ENCODE measurements around the gene C20orf173. TPM values are rescaled to one million over a fixed set of nuclear protein-coding genes. Genes with fewer than 3 reads are reported as not detected.

The C20orf173 gene
- polyA plus RNA-seq, 1 of the 3 experiments (the other 2 are of a cell fraction): not detected

DNA sequence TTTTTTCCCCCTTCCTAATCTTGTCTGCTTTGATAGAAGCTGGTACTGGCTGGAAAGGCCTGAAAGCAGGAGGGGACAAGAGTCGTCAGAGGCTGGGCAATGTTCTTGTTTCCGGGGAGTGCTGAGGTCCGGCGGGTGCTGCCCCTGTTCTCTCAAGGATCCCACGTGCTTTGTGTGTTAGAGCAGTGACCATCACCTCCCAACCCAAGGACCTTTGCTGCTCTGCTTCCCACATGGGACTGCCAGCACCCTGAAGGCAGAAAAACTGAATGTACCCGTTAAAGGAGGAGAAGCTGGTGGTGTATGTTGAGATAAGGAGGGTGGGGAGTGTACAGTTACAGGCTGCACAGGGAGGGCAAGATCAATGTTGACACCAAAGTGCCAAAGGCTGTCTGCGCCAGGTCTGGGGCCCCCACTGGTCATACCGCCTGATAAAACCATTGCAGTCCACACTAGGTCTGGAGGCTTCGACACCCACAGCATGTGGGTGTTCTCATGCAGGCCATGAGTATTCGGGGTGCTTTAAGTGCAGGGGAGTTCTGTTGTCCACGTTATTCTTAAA is 15.0 kb downstream of the C20orf173 start:
- Histone ChIP-seq H3K36me3 (replicated peaks in 1 of 2; ENCODE audit: control insufficient read depth in 1 of 2, insufficient read depth in 2 of 2, low read length in 1 of 2) (peaks cover 12 to 24% of the 10 kb centered on the region in 2 experiments), H3F3A (replicated peaks; ENCODE audit: insufficient read depth) (peaks cover 10% of the 10 kb centered on the region), H3K9ac (no peak overlapping the region), H3K4me2 (no peak overlapping the region), H4K20me1 (ENCODE audit: insufficient read depth) (no peaks in the 10 kb centered on the region), H3K4me3 (ENCODE audit: low read depth in 2 of 2, low read length in 1 of 2) (no peak overlapping the region), H3K9me3 (no peaks in the 10 kb centered on the region), H2AFZ (ENCODE audit: low read depth) (no peak overlapping the region), H3K9me2 (no peaks in the 10 kb centered on the region), H3K27me3 (ENCODE audit: insufficient read depth) (no peaks in the 10 kb centered on the region), H3K79me2 (ENCODE audit: insufficient read depth) (no peaks in the 10 kb centered on the region), H3K4me1 (ENCODE audit: control insufficient read depth in 1 of 2, insufficient read depth in 2 of 2, low read depth in 1 of 2, low read length in 1 of 2) (peaks cover 7 to 14% of the 10 kb centered on the region in 2 experiments; a peak in 3 of 4 replicates), H3K27ac (ENCODE audit: low read depth in 2 of 2, low read length in 1 of 2) (no peak overlapping the region)
- 82% methylated on average over 9 of the region's 11 CpGs for WGBS (ENCODE audit: low lambda C conversion rate)
- ChIA-PET POLR2A (no interaction called here), CTCF (interaction anchor here (1.1 to 1.7 kb wide), 3 partner anchors 9 to 51 kb away, joined by 3 to 5 read pairs (median 4); no protein-coding TSS in a partner anchor)
- TF ChIP-seq, protein P1, sequence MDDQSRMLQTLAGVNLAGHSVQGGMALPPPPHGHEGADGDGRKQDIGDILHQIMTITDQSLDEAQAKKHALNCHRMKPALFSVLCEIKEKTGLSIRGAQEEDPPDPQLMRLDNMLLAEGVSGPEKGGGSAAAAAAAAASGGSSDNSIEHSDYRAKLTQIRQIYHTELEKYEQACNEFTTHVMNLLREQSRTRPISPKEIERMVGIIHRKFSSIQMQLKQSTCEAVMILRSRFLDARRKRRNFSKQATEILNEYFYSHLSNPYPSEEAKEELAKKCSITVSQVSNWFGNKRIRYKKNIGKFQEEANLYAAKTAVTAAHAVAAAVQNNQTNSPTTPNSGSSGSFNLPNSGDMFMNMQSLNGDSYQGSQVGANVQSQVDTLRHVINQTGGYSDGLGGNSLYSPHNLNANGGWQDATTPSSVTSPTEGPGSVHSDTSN (IDR thresholded peaks at IDR 0.05): no peak
- TF ChIP-seq, protein P2, sequence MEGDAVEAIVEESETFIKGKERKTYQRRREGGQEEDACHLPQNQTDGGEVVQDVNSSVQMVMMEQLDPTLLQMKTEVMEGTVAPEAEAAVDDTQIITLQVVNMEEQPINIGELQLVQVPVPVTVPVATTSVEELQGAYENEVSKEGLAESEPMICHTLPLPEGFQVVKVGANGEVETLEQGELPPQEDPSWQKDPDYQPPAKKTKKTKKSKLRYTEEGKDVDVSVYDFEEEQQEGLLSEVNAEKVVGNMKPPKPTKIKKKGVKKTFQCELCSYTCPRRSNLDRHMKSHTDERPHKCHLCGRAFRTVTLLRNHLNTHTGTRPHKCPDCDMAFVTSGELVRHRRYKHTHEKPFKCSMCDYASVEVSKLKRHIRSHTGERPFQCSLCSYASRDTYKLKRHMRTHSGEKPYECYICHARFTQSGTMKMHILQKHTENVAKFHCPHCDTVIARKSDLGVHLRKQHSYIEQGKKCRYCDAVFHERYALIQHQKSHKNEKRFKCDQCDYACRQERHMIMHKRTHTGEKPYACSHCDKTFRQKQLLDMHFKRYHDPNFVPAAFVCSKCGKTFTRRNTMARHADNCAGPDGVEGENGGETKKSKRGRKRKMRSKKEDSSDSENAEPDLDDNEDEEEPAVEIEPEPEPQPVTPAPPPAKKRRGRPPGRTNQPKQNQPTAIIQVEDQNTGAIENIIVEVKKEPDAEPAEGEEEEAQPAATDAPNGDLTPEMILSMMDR (IDR thresholded peaks at IDR 0.05): no peak
- TF ChIP-seq MEF2A (IDR thresholded peaks at IDR 0.05; ENCODE audit: borderline replicate concordance, low read depth): no peak
- no peak for DNase-seq

DNA sequence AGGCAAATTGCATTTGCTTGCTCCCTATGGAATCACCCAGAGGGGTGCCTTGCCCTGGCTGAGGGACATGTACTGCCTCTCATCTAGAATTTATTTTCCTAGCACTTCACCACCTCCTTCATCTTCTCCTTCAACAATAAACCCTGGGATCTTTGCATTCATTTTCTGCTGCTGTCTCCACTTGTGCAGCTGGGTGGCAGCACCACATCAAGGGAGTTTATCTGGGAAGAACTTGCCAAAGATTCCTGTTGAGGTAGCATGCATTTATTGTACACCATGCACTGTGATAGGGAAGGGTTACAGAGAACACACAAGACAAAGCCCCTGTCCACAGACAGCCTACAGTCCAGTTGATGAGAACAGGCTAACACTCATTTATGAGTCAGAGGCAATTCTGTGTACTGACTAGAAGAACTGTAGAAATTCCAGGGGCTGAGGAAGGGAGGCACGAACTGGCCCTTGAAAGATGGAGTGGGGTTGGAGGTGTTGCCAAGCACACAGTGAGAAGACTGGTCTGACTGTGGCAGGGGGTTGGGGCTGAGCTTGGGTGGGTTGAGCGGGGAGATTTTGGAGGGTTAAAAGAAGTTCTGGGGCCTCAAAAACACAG is 17.5 kb downstream of the C20orf173 start:
- Histone ChIP-seq H3F3A (replicated peaks; ENCODE audit: insufficient read depth) (peaks cover 10% of the 10 kb centered on the region), H3K9me2 (no peaks in the 10 kb centered on the region), H3K4me2 (no peak overlapping the region), H3K27ac (ENCODE audit: low read depth in 2 of 2, low read length in 1 of 2) (no peak overlapping the region), H3K79me2 (ENCODE audit: insufficient read depth) (no peaks in the 10 kb centered on the region), H3K4me3 (ENCODE audit: low read depth in 2 of 2, low read length in 1 of 2) (no peak overlapping the region), H3K4me1 (ENCODE audit: control insufficient read depth in 1 of 2, insufficient read depth in 2 of 2, low read depth in 1 of 2, low read length in 1 of 2) (peaks cover 4 to 13% of the 10 kb centered on the region in 2 experiments; a peak in 3 of 4 replicates), H3K9me3 (no peaks in the 10 kb centered on the region), H3K27me3 (ENCODE audit: insufficient read depth) (no peaks in the 10 kb centered on the region), H3K36me3 (replicated peaks in 1 of 2; ENCODE audit: control insufficient read depth in 1 of 2, insufficient read depth in 2 of 2, low read length in 1 of 2) (peaks cover 16 to 44% of the 10 kb centered on the region in 2 experiments), H2AFZ (ENCODE audit: low read depth) (no peak overlapping the region), H4K20me1 (ENCODE audit: insufficient read depth) (no peaks in the 10 kb centered on the region), H3K9ac (no peak overlapping the region)
- WGBS (ENCODE audit: low lambda C conversion rate): 100% methylated on average over 2 of the region's 2 CpGs
- ChIA-PET CTCF (interaction anchor here (0.8 to 1.8 kb wide), 6 partner anchors 9 to 191 kb away, joined by 3 to 8 read pairs (median 4); no protein-coding TSS in a partner anchor), POLR2A (no interaction called here)
- peak; percentile 48 for DNase-seq
- TF ChIP-seq RAD21 (IDR thresholded peaks at IDR 0.05; ENCODE audit: low read length) (peak; percentile 81), FOSL2 (IDR thresholded peaks at IDR 0.05; ENCODE audit: borderline replicate concordance, low read depth) (no peak), SMC3 (IDR thresholded peaks at IDR 0.05; ENCODE audit: low read depth, low read length) (peak; percentile 53), POLR2AphosphoS5 (IDR thresholded peaks at IDR 0.05; ENCODE audit: low read depth, low read length) (no peak), RCOR1 (IDR thresholded peaks at IDR 0.05; ENCODE audit: low read length) (no peak), GATA2 (CRISPR knock-in tag; IDR thresholded peaks at IDR 0.05) (no peak), RXRA (IDR thresholded peaks at IDR 0.05; ENCODE audit: borderline replicate concordance, low read depth) (no peak), FOXM1 (IDR thresholded peaks at IDR 0.05; ENCODE audit: low read depth) (no peak)
- TF ChIP-seq, protein P2 (IDR thresholded peaks at IDR 0.05): peak; percentile 68
- TF ChIP-seq, protein P3, sequence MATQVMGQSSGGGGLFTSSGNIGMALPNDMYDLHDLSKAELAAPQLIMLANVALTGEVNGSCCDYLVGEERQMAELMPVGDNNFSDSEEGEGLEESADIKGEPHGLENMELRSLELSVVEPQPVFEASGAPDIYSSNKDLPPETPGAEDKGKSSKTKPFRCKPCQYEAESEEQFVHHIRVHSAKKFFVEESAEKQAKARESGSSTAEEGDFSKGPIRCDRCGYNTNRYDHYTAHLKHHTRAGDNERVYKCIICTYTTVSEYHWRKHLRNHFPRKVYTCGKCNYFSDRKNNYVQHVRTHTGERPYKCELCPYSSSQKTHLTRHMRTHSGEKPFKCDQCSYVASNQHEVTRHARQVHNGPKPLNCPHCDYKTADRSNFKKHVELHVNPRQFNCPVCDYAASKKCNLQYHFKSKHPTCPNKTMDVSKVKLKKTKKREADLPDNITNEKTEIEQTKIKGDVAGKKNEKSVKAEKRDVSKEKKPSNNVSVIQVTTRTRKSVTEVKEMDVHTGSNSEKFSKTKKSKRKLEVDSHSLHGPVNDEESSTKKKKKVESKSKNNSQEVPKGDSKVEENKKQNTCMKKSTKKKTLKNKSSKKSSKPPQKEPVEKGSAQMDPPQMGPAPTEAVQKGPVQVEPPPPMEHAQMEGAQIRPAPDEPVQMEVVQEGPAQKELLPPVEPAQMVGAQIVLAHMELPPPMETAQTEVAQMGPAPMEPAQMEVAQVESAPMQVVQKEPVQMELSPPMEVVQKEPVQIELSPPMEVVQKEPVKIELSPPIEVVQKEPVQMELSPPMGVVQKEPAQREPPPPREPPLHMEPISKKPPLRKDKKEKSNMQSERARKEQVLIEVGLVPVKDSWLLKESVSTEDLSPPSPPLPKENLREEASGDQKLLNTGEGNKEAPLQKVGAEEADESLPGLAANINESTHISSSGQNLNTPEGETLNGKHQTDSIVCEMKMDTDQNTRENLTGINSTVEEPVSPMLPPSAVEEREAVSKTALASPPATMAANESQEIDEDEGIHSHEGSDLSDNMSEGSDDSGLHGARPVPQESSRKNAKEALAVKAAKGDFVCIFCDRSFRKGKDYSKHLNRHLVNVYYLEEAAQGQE (IDR thresholded peaks at IDR 0.05; ENCODE audit: low read depth, low read length): no peak
- TF ChIP-seq, protein P4, sequence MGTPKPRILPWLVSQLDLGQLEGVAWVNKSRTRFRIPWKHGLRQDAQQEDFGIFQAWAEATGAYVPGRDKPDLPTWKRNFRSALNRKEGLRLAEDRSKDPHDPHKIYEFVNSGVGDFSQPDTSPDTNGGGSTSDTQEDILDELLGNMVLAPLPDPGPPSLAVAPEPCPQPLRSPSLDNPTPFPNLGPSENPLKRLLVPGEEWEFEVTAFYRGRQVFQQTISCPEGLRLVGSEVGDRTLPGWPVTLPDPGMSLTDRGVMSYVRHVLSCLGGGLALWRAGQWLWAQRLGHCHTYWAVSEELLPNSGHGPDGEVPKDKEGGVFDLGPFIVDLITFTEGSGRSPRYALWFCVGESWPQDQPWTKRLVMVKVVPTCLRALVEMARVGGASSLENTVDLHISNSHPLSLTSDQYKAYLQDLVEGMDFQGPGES (IDR thresholded peaks at IDR 0.05; ENCODE audit: low read depth, low read length): no peak
- TF ChIP-seq, protein P1 (IDR thresholded peaks at IDR 0.05): no peak
